Gastroesophageal sphincter (tissue), 4 donors: ENCODE data around the gene MEA1. TPM values are rescaled to one million over a fixed set of nuclear protein-coding genes. Genes with fewer than 3 reads are reported as not detected.

ENCODE experiments used
- ATAC-seq: fragments of 150-250 bp; one replicate; pipeline ENCODE4 v1.9.1; 2016; ENCODE audit warnings: mild to moderate bottlenecking, moderate library complexity
- H3K27ac ChIP-seq, 4 donors: fragments of 200-600 bp; sonication (generic) in 3 of 4; 1 replicate in 3 of 4; 2 replicates in 1 of 4; pipeline ENCODE4 v1.5.1; 2016 to 2019
- H3K27me3 ChIP-seq: fragments of 200-600 bp; sonication (generic); one replicate; pipeline ENCODE4 v1.5.1; 2019
- H3K36me3 ChIP-seq, 2 donors: fragments of 200-600 bp; sonication (generic); one replicate each; pipeline ENCODE4 v1.5.1; 2019; ENCODE audit warnings: control low read depth in 1 of 2
- H3K4me1 ChIP-seq, 3 donors: fragments of 200-600 bp; sonication (generic); 1 replicate in 2 of 3; 2 replicates in 1 of 3; pipeline ENCODE4 v1.5.1; 2016 to 2019; ENCODE audit warnings: control low read depth in 2 of 3
- H3K4me3 ChIP-seq, 2 donors: fragments of 200-600 bp; sonication (generic); one replicate each; pipeline ENCODE4 v1.5.1; 2019; ENCODE audit warnings: mild to moderate bottlenecking in 1 of 2, moderate library complexity in 1 of 2
- H3K9me3 ChIP-seq, 3 donors: fragments of 200-600 bp; sonication (generic); one replicate each; pipeline ENCODE4 v1.5.1; 2017 to 2019; ENCODE audit warnings: control low read depth in 2 of 3
- EP300 ChIP-seq: sonication (generic); formaldehyde crosslinking; IDR thresholded peaks from one replicate; pipeline ENCODE4 v1.6.1; 2017; ENCODE audit warnings: antibody characterized with exemption, mild to moderate bottlenecking
- POLR2A ChIP-seq, 2 donors: fragments of 450-650 bp; IDR thresholded peaks; one replicate each; pipeline ENCODE4 v1.6.1; 2017; ENCODE audit warnings: antibody characterized with exemption in 2 of 2, mild to moderate bottlenecking in 2 of 2, moderate library complexity in 1 of 2
- POLR2AphosphoS5 ChIP-seq: sonication (generic); formaldehyde crosslinking; IDR thresholded peaks from one replicate; pipeline ENCODE4 v1.6.1; 2017; ENCODE audit warnings: antibody characterized with exemption
- WGBS, 2 donors: methylation state at CpG; one replicate each; pipeline ENCODE4 v1.1.5; 2018; ENCODE audit warnings: low coverage in 1 of 2; 5-methylcytosine and 5-hydroxymethylcytosine counted together
- total RNA-seq, 4 donors: library from RNA; depleted of rRNA; stranded (reverse); fragments of >200 nt; gene quantifications; one replicate each; pipeline ENCODE4 v1.1.0, GENCODE V29; 2016
- TF ChIP-seq, protein P1 (sequence below), 4 experiments: fragments of 200-600 bp in 2 of 4; fragments of 450-650 bp in 2 of 4; sonication (generic) in 1 of 4; IDR thresholded peaks; one replicate each; pipeline ENCODE4 v1.5.1; 2017 to 2019; ENCODE audit warnings: antibody characterized with exemption in 4 of 4, mild to moderate bottlenecking in 2 of 4, moderate library complexity in 2 of 4

The MEA1 gene
- total RNA-seq, 4 donors from 2014 or later = 56.0 to 62.1 (median 58.3) TPM

GRCh38 chr6:42987533-42988451, 26.0 kb downstream of the MEA1 start:
- WGBS, 2 donors = 80 to 83% methylated on average over 1 to 4 of the region's 5 CpGs
- Histone ChIP-seq H3K27ac (no peak overlapping the region), H3K27me3 (no peaks in the 10 kb centered on the region), H3K36me3 (peaks cover 0 to 38% of the 10 kb centered on the region in 2 donors), H3K4me1 (peaks cover 0 to 55% (median 38%) of the 10 kb centered on the region in 3 donors), H3K4me3 (no peak overlapping the region), H3K9me3 (no peaks in the 10 kb centered on the region)
- TF ChIP-seq, protein P1, sequence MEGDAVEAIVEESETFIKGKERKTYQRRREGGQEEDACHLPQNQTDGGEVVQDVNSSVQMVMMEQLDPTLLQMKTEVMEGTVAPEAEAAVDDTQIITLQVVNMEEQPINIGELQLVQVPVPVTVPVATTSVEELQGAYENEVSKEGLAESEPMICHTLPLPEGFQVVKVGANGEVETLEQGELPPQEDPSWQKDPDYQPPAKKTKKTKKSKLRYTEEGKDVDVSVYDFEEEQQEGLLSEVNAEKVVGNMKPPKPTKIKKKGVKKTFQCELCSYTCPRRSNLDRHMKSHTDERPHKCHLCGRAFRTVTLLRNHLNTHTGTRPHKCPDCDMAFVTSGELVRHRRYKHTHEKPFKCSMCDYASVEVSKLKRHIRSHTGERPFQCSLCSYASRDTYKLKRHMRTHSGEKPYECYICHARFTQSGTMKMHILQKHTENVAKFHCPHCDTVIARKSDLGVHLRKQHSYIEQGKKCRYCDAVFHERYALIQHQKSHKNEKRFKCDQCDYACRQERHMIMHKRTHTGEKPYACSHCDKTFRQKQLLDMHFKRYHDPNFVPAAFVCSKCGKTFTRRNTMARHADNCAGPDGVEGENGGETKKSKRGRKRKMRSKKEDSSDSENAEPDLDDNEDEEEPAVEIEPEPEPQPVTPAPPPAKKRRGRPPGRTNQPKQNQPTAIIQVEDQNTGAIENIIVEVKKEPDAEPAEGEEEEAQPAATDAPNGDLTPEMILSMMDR (IDR thresholded peaks at IDR 0.05) = no peak
- TF ChIP-seq EP300 (no peak), POLR2AphosphoS5 (no peak)
- no peak for ATAC-seq

GRCh38 chr6:42984924-42985475, 28.7 kb downstream of the MEA1 start:
- peak overlapping the region; percentile 68 to 70 for H3K4me3 ChIP-seq
- no peaks in the 10 kb centered on the region for H3K27me3 ChIP-seq
- 3 to 23% methylated on average over 2 to 6 of the region's 13 CpGs for WGBS, 2 donors
- peaks cover 0 to 13% of the 10 kb centered on the region in 2 donors for H3K36me3 ChIP-seq
- no peaks in the 10 kb centered on the region for H3K9me3 ChIP-seq
- no peak for ATAC-seq
- TF ChIP-seq, protein P1 (IDR thresholded peaks at IDR 0.05) = no peak
- TF ChIP-seq EP300 (no peak), POLR2A (IDR thresholded peaks at IDR 0.05) (no peak), POLR2AphosphoS5 (no peak)
- H3K4me1 ChIP-seq = peaks cover 0 to 59% (median 40%) of the 10 kb centered on the region in 3 donors
- peak overlapping the region; percentile 80 to 94 (median 88) for H3K27ac ChIP-seq

DNA sequence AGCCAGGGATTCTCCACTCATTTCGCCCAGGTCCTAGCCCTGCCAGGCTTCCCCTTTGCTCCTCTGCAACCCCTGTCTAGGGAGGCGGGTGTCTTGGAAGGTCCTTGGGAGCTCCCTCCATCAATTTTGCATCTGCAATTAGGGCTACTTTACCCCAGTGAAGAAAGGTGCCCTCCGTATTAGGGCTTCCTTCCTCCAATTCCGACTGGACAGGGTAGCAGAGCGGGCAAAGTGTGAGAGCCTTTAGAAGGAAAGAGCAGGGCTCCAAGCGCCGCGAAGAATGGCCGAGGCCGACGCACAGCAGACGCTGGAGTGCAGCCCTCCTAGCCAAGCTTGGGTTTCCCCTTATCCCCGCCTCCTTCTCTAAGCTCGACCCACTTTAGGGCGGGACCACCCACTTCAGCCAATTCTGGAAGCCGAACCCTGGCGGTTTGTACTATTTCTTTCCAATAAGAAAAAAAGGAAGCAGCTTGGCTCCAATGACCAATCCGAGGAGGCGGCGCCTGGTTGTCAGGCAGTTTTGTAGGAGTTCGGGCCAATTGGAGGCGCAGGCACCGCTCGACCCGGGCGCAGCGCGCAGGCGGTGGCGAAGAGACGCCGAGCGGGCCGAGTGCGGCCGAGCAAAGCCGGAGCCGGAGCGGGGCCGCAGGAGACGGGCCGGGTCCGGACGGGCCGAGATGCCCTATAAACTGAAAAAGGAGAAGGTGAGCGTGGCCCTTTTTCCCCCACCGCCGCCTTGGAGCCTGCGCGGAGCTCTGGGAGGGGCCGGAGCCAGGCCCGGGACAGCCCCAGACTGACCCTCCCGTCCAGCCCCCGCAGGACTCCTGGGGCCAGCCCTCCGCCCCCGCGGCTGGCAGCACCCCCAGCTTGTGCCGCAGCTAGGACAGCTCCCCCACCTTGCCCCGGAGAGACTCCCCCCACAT, 29.5 kb downstream of the MEA1 start, which contains the start of gene PPP2R5D:
TSS of gene PPP2R5D (plus strand) at position 570 of the 923 bp plus-strand sequence. CDS start at position 678, 108 bp downstream.
- Histone ChIP-seq H3K9me3 (no peaks in the 10 kb centered on the region), H3K4me1 (peaks cover 0 to 66% (median 44%) of the 10 kb centered on the region in 3 donors), H3K27me3 (no peaks in the 10 kb centered on the region), H3K36me3 (peaks cover 0 to 6% of the 10 kb centered on the region in 2 donors), H3K27ac (peak within 1 kb of the TSS; percentile 80 to 94 (median 88)), H3K4me3 (peak within 1 kb of the TSS; percentile 68 to 70)
- TF ChIP-seq POLR2AphosphoS5 (peak; percentile 57), EP300 (no peak), POLR2A (IDR thresholded peaks at IDR 0.05) (peak; percentile 42 to 58)
- TF ChIP-seq, protein P1 (IDR thresholded peaks at IDR 0.05) = peak in 2 of 4 experiments; percentile 32 to 34
- WGBS, 2 donors = 0 to 2% methylated on average over 13 to 34 of the region's 59 CpGs
- peak; percentile 98 for ATAC-seq

- Histone ChIP-seq H3K4me1 (peaks cover 0 to 60% (median 31%) of the 10 kb centered on the region in 3 donors), H3K9me3 (no peaks in the 10 kb centered on the region), H3K27me3 (no peaks in the 10 kb centered on the region), H3K27ac (no peak overlapping the region), H3K36me3 (no peaks in the 10 kb centered on the region), H3K4me3 (no peak overlapping the region)
- TF ChIP-seq POLR2A (IDR thresholded peaks at IDR 0.05) = no peak
- TF ChIP-seq POLR2AphosphoS5 = no peak
- TF ChIP-seq EP300 = no peak
- TF ChIP-seq, protein P1 (IDR thresholded peaks at IDR 0.05) = no peak
- ATAC-seq = no peak
- 79 to 89% methylated on average over 4 to 5 of the region's 5 CpGs for WGBS, 2 donors
Measured at GRCh38 chr6:42981836-42982235, 31.9 kb downstream of the MEA1 start.
